Breast epithelium (tissue), 4 donors: ENCODE data around the gene KCNN4. TPM values are rescaled to one million over a fixed set of nuclear protein-coding genes. Genes with fewer than 3 reads are reported as not detected.
A peak's percentile ranks its signal among the peaks of the same experiment; 100 is the strongest.
"Not testable (repeated sequence)": the region's sequence is repeated elsewhere in the genome, so short reads cannot be mapped to it uniquely, and the experiment has no call there.

Source experiments
- DNase-seq, 2 donors: peaks; one replicate each; pipeline ENCODE4 v3.0.0-alpha.2; 2019; ENCODE audit warnings: low spot score in 2 of 2
- H3K27ac ChIP-seq, 2 donors: fragments of 200-600 bp; sonication (generic) in 1 of 2; one replicate each; pipeline ENCODE4 v1.5.1; 2016 to 2019; ENCODE audit warnings: mild to moderate bottlenecking in 1 of 2
- H3K27me3 ChIP-seq, 2 donors: fragments of 200-600 bp; sonication (generic) in 1 of 2; one replicate each; pipeline versions ENCODE4 v1.5.1 to v1.6.0; 2017 to 2019; ENCODE audit warnings: control low read depth in 1 of 2, mild to moderate bottlenecking in 1 of 2
- H3K36me3 ChIP-seq: fragments of 200-600 bp; one replicate; pipeline ENCODE4 v1.5.1; 2019
- H3K4me1 ChIP-seq, 2 donors: fragments of 200-600 bp; sonication (generic); one replicate each; pipeline ENCODE4 v1.5.1; 2016 to 2019; ENCODE audit warnings: control low read depth in 1 of 2
- H3K4me3 ChIP-seq, 3 donors: fragments of 200-600 bp; sonication (generic); 1 replicate in 2 of 3; 2 replicates in 1 of 3; pipeline ENCODE4 v1.5.1; 2016 to 2019; ENCODE audit warnings: mild to moderate bottlenecking in 3 of 3, moderate library complexity in 2 of 3
- H3K9me3 ChIP-seq, 2 donors: fragments of 200-600 bp; sonication (generic) in 1 of 2; one replicate each; pipeline ENCODE4 v1.5.1; 2016 to 2019; ENCODE audit warnings: control low read depth in 1 of 2
- POLR2A ChIP-seq: fragments of 450-650 bp; IDR thresholded peaks from one replicate; pipeline ENCODE4 v1.6.1; 2016; ENCODE audit warnings: antibody characterized with exemption, mild to moderate bottlenecking, moderate library complexity
- POLR2AphosphoS5 ChIP-seq, 3 donors: sonication (generic); formaldehyde crosslinking; IDR thresholded peaks; one replicate each; pipeline ENCODE4 v1.6.1; 2017; ENCODE audit warnings: antibody characterized with exemption in 3 of 3
- intact Hi-C: fragments of 100-400 bp; cut with DNase I; formaldehyde crosslinking; loops from one replicate; pipeline ENCODE4 v1.15.1; 2023; ENCODE audit warnings: low total_unique reads
- total RNA-seq, 3 donors: library from RNA; depleted of rRNA; stranded (reverse); fragments of >200 nt; gene quantifications; one replicate each; pipeline ENCODE4 v1.1.0, GENCODE V29; 2016
- TF ChIP-seq, protein P1 (sequence below), 3 donors: fragments of 450-650 bp; IDR thresholded peaks; one replicate each; pipeline ENCODE4 v1.5.1; 2016 to 2017; ENCODE audit warnings: antibody characterized with exemption in 3 of 3, mild to moderate bottlenecking in 3 of 3, moderate library complexity in 3 of 3

The KCNN4 gene
- total RNA-seq, 3 donors from 2014 or later: 1.9 to 61.9 (median 28.2) TPM

DNA sequence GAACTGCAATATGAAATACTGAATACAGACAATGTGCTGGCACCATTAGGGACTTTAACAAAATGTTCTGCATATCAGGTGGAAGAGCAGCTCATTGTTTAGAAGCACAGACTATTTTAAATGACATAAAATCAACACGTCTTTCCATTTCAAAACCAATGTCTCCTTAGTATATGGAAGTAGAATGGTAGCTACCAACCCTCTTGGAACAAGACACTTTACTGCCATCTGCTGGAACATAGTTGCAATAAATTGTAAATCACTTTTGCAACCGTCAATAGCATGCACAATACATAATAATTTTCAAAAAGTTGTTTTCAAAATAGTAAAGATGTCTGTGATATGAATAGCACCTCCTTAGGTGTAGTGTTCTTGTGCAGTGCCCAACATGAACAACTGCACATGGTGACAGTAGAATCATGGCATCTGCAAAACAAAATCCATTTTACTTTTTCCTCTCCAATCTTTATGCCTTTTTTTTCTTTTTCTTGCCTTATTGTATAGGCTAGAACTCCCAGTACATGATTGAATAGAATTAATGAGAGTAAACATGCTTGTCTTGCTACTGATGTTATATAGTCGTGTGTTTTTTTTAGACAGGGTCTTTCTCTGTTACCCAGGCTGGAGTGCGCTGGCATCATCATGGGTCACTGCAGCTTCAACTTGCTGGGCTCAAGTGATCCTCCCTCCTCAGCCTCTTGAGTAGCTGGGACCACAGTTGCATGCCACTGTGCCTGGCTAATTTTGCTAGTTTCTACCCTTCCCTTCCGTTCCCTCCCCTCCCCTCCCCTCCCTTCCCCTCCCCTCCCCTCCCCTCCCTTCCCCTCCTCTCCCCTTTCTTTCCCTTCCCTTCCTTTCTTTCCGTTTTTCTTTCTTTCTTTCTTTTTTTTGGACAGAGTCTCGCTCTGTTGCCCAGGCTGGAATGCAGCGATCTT lies 29.3 kb upstream of the KCNN4 start:
- intact Hi-C loops: no loop called here
- Histone ChIP-seq H3K36me3 (no peaks in the 10 kb centered on the region), H3K27me3 (no peaks in the 10 kb centered on the region), H3K4me3 (no peak overlapping the region), H3K9me3 (no peaks in the 10 kb centered on the region), H3K4me1 (no peaks in the 10 kb centered on the region), H3K27ac (no peak overlapping the region)
- TF ChIP-seq POLR2A: no peak
- no peak for TF ChIP-seq POLR2AphosphoS5 (IDR thresholded peaks at IDR 0.05)
- TF ChIP-seq, protein P1, sequence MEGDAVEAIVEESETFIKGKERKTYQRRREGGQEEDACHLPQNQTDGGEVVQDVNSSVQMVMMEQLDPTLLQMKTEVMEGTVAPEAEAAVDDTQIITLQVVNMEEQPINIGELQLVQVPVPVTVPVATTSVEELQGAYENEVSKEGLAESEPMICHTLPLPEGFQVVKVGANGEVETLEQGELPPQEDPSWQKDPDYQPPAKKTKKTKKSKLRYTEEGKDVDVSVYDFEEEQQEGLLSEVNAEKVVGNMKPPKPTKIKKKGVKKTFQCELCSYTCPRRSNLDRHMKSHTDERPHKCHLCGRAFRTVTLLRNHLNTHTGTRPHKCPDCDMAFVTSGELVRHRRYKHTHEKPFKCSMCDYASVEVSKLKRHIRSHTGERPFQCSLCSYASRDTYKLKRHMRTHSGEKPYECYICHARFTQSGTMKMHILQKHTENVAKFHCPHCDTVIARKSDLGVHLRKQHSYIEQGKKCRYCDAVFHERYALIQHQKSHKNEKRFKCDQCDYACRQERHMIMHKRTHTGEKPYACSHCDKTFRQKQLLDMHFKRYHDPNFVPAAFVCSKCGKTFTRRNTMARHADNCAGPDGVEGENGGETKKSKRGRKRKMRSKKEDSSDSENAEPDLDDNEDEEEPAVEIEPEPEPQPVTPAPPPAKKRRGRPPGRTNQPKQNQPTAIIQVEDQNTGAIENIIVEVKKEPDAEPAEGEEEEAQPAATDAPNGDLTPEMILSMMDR (IDR thresholded peaks at IDR 0.05): peak in 2 of 3 donors; percentile 50 to 63
- no peak for DNase-seq

DNA sequence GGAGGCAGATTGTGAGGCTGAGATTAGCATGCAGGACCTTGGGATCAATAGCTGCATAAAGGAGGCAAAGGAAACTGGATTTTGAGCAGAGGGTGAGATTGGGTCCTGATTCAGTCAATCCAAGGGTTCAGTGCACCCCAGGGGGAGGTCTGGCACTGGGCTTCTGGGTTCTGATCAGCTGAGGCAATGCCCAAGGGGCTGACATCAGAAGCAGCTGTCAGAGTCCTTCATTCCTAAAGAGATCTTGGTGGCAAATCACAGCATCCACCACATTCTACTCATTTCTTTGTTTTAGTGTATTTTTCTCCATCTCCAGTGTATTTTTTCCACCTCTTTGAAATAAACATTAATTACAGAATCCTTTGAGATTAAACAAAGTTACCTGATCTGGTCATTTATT lies 26.9 kb upstream of the KCNN4 start:
- no peak overlapping the region for H3K4me3 ChIP-seq
- H3K27ac ChIP-seq: no peak overlapping the region
- H3K9me3 ChIP-seq: no peaks in the 10 kb centered on the region
- no peaks in the 10 kb centered on the region for H3K4me1 ChIP-seq
- intact Hi-C loops: no loop called here
- no peak for DNase-seq
- H3K36me3 ChIP-seq: no peaks in the 10 kb centered on the region
- no peak for TF ChIP-seq POLR2A
- H3K27me3 ChIP-seq: no peaks in the 10 kb centered on the region

DNA sequence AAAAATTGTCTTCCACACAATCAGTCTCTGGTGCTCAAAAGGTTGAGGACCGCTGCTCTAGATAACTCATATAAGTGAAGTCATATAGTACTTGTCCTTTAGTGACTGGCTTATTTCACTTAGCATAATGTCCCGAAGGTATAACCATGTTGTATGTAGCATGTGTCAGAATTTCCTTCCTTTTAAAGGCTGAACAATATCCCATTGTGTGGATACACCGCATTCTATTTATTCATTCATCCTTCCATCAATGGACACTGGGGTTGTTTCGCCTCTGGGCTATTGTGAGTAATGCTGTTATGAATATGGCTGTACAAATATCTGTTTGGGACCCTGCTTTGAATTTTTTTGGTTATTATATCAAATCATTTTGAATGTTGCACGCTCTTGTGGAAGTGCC lies 26.1 kb upstream of the KCNN4 start:
- Histone ChIP-seq H3K4me1 (no peaks in the 10 kb centered on the region), H3K4me3 (no peak overlapping the region), H3K27me3 (no peaks in the 10 kb centered on the region), H3K27ac (no peak overlapping the region), H3K9me3 (no peaks in the 10 kb centered on the region), H3K36me3 (no peaks in the 10 kb centered on the region)
- intact Hi-C loops: no loop called here
- no peak for TF ChIP-seq POLR2A
- TF ChIP-seq, protein P1 (IDR thresholded peaks at IDR 0.05): no peak
- DNase-seq: no peak

DNA sequence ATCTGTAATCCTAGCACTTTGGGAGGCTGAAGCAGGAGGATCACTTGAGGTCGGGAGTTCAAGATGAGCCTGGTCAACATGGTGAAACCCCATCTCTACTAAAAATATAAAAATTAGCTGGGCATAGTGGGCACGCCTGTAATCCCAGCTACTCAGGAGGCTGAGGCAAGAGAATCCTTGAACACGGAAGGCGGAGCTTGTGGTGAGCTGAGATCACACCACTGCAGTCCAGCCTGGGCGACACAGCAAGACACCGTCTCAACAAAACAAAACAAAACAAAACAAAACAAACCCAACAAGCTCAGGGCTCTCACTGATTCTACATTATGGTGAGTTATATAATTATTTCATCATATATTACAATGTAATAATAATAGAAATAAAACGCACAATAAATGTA lies 25.6 kb upstream of the KCNN4 start:
- intact Hi-C loops: not testable (repeated sequence)

DNA sequence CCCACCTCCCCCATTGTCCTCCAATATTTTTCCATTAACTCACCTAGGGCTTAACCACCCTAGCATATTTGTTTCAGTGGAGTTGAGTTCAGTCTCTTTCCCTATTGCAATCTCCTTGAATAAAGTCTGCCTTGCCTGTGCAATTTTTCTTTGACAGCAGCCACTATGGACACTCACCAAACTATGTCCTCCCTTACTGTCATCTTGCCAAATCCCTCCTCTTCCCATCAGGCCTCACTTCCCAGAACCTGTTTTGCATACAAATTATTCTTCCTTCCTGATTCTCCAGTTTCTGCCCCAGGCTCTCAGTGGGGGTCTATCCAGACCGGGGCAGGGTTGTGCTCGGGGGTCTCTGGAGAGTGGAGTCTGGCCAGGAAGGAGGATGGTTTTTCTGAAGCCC lies 23.7 kb upstream of the KCNN4 start:
- Histone ChIP-seq H3K27ac (peak overlapping the region in 1 of 2 donors; percentile 43), H3K4me1 (no peaks in the 10 kb centered on the region), H3K36me3 (no peaks in the 10 kb centered on the region), H3K27me3 (no peaks in the 10 kb centered on the region), H3K9me3 (no peaks in the 10 kb centered on the region), H3K4me3 (peak overlapping the region in 2 of 3 donors; percentile 7 to 46)
- intact Hi-C loops: no loop called here
- no peak for DNase-seq
- TF ChIP-seq, protein P1 (IDR thresholded peaks at IDR 0.05): no peak
- TF ChIP-seq POLR2AphosphoS5 (IDR thresholded peaks at IDR 0.05): no peak
- TF ChIP-seq POLR2A: no peak

More for the DNA sequence above, 25.6 kb upstream of the KCNN4 start:
- H3K9me3 ChIP-seq, DNase-seq, H3K36me3 ChIP-seq, H3K27ac ChIP-seq, H3K4me1 ChIP-seq, H3K4me3 ChIP-seq, H3K27me3 ChIP-seq: not testable (repeated sequence)

DNA sequence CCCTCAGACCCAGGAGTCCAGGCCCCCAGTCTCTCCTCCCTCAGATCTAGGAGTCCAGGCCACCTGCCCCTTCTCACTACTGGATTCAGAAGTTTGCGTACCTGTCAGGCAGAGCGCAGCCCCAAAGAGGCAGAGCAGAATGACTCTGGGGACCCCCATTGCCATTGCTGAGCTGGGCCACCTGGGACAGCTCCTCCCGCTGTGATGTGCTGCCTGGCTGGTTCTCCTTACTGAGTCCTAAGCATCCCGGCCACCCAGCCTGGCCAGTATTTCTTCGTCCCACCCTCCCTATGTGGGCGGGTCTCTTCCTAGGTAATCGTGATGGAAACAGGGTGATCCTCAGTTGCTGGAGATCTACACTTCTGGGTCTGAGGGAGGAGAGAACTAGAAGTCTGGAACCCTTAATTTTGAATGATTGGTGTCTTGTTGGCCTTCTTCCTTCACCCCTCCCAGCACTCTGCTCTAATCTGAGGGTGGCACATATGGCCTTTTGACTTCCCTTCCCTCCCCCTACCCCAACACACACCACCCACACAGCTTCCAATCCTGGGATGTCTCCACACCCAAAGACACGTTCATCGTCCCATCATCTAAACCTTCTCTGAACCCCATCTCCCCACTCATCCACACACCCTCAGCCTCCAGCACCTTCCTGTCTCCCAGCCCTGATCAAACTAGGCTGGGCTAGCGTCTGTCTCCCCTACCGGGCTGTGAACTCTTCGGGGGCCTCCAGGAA lies 21.6 kb upstream of the KCNN4 start, which contains the start of gene LYPD5:
LYPD5 (minus strand) TSS at position 232 of the 736 bp plus-strand sequence; CDS start at position 165, 67 bp downstream.
- H3K9me3 ChIP-seq: no peaks in the 10 kb centered on the region
- H3K36me3 ChIP-seq: no peaks in the 10 kb centered on the region
- DNase-seq: no peak
- H3K4me3 ChIP-seq: no peak within 1 kb of the TSS
- no peaks in the 10 kb centered on the region for H3K27me3 ChIP-seq
- intact Hi-C loops: no loop called here
- no peak for TF ChIP-seq POLR2A
- no peak for TF ChIP-seq POLR2AphosphoS5 (IDR thresholded peaks at IDR 0.05)
- TF ChIP-seq, protein P1 (IDR thresholded peaks at IDR 0.05): no peak
- H3K4me1 ChIP-seq: no peaks in the 10 kb centered on the region
- H3K27ac ChIP-seq: no peak within 1 kb of the TSS
